NK-92 treated with Interleukin-12 subunit alpha and Interleukin-12 subunit beta, amount 100 ng/mL, for 24 hours (cell line): Measurements from ENCODE around the gene BTG2.
"Not testable (repeated sequence)": the region's sequence is repeated elsewhere in the genome, so short reads cannot be mapped to it uniquely, and the experiment has no call there.

ENCODE experiments used
- DNase-seq: peaks from one replicate; lab custom pipeline; 2025; lab: John Stamatoyannopoulos, UW

The BTG2 gene

GRCh38 chr1:203295796-203296195, 9.5 kb upstream of the BTG2 start:
- no peak for DNase-seq

DNA sequence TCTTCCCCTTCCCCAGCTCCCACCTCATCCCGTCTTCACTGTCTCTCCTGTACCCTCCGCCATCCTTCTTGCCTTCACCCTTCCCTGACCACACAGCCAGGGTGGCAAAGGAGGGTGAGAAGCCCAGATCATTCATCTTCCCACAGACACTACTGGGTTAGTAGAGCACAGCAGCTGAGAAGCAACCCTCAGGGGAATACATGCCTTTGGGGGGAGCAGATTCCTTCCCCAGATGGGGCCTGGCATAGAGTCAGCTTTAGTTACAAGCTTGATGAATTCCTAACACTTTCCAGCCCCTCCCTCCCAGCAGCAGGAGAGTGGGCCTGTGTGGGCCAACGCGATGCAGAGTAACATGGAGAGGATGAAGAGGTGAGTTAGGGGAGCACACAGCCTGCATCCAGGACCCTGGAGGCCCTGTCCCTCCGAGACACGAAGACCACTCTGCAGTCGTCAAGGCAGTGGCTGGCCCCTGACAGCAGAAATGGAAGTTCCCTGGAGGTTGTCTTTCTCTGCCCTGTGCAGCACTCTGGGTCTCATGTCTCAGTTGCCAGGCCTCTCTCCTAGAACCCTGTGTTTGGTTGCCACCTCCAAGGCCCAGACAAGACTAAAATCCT, 8.8 kb upstream of the BTG2 start:
- DNase-seq, result no peak

- DNase-seq, result no peak
Measured at GRCh38 chr1:203299169-203299568, 6.2 kb upstream of the BTG2 start.

GRCh38 chr1:203299719-203300429, 5.4 kb upstream of the BTG2 start:
- not testable (repeated sequence) for DNase-seq

- DNase-seq, result no peak
Measured at GRCh38 chr1:203300441-203301330, 4.6 kb upstream of the BTG2 start.

DNA sequence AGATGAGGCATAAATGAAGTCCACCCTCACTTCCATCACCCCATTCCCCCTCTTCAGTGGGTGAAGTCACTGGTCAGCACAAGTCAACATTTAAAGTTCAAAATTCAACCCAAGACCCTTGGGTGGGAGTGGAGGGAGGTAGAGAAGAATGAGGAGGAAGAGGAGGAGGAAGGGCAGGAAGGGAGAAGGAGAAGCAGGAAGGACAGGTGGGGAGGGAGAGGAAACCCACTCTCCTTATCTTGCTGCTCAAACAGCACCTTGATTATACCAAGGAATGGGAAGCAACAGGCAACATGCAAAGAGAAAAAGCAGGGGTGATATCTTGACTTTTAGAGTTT, 4.0 kb upstream of the BTG2 start:
- no peak for DNase-seq

GRCh38 chr1:203302456-203302855, 2.9 kb upstream of the BTG2 start:
- DNase-seq, result no peak

- DNase-seq, result no peak
Measured at GRCh38 chr1:203302894-203303293, 2.4 kb upstream of the BTG2 start.

DNA sequence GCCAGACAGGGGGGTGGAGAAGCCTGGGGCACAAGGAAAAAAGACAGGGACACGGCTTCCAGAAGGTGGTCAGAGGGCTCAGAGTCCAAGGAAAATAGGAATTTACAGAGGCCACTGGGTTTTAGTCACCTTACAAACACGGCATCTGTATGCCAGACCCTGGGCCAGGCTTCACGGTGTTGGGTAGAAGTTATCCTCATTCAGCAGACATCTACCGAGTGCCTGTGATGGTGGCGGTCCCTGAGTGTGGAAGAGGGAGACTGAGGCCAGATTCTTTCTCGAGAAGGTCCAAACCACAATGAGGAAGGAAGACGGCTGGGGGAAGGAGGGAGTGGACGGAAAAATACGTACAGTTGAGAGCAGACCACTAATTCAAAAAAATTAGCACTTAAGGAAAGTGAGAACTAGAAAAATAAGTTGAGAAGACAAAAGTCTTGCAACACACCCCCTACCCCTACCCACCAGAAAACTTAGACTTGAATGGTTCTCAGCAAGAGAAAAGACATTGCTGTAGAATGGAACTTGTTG, 864 bp upstream of the BTG2 start:
- DNase-seq, result no peak

GRCh38 chr1:203305809-203306088, 430 bp downstream of the BTG2 start:
- DNase-seq, result peak; percentile 58

DNA sequence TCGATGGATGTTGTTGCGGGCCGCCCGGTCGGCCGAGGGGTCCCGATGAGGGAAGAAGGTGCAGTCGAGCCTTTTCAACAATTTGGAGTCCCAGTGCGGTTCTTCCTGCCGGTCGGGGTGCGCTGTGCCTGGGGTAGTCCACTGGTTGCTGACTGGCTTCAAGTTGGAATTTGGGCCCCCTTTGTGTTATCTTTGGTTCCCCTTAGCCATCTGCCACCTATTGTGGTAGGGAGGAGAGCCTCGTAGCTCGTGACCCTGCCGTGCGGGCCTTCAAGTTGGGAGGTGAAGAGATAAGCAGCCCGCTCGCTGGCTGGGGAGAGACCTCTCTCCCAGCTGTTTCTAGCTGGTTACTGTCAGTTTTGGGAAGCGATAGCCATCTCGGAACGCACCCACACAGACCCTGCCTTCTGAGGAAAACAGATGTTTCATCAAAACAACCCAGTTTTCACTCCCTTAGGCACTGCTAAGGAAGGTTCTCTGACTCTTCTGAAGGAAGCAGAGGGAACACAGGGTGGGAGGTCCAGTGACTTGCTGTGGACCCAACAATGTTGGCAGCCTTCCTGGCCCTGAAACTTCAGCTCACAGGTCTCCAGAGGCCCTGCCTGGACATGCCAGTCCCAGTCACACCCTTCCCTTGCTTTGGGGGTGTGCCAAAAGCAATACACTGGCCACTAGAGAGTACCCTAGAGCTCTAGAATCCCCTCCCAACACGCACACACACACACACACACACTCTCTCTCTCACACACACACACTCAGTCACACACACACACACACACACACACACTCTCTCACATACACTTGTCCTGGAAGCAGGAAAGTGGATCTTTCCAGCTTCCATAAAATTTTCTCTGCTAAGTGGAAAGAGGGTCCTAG, 1.0 kb downstream of the BTG2 start:
- peak; percentile 27 for DNase-seq

GRCh38 chr1:203306965-203307541, 1.7 kb downstream of the BTG2 start:
- no peak for DNase-seq

- DNase-seq, result no peak
Measured at GRCh38 chr1:203307641-203308126, 2.4 kb downstream of the BTG2 start.

GRCh38 chr1:203308328-203308922, 3.1 kb downstream of the BTG2 start:
- no peak for DNase-seq

- no peak for DNase-seq
Measured at GRCh38 chr1:203308923-203309331, 3.6 kb downstream of the BTG2 start.

DNA sequence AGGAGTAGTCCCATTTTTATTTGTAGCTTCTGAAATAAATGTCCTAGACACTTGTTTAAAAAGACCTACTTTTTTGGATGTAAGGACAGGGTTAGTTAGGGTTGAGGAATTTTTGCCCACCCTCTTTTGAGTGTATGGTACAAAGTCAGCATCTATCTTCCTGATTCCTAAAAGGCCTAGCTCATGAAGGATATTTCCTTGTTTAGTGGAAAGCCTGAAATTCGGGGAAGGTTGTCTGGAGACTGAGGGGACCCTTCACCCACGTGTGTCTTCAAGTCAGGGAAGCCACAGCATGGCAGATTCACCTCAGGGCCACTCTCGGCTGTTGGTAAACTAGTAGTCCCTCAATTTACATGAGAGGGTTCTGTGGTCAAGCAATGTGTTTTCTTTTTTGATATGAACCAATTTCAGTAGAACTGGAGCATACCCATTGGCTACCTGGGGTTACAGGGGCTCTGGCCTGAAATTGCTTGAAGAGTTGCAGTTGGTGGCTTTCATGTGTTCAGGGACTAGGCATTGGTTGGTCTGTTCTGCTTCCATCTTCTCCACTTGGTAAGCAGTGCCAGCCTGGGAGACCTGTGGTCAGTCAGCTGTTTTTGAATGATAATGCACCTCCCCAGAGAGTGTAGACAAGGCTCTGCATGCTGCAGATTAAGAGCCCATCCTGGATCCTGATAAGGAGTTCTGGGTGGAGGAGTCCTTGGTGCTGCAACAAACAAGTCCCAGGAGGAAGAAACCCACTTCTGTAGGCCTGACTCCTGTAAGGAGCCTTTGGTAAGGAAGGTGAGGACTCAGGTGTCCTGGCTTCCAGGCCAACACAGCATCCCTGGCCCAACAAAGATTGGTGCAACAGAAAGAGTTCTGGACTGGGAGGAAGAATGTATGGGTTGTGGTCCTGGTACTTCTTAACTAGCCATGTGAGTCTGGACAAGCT, 6.3 kb downstream of the BTG2 start:
- DNase-seq, result no peak

- not testable (repeated sequence) for DNase-seq
Measured at GRCh38 chr1:203314025-203314759, 8.9 kb downstream of the BTG2 start.

DNA sequence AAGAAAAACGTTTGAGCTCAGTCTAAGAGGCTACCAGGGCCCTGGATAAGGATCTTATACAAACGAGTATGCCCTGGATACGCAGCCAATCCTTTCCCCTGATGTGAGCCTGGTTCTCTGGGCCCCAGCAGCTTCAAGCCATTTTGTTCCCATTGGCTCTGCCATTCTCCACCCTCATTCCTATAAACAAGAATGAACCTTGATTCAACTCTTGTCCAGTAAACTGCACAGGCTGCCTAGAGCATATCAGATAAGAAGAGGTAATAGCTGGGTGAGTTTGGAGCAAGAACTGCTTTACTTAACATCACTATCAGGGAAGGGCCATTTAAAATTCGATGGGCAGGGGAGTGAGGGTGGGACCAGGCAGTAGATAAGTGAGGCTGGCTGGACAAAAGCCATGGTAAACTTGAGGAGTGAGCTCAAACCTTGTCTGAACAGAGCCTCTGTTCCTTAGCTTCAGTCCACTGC, 11.3 kb downstream of the BTG2 start:
- DNase-seq, result no peak
